Measurements from ENCODE around the gene ZNF667.
A peak's percentile ranks its signal among the peaks of the same experiment; 100 is the strongest.

Gene ZNF667

DNA sequence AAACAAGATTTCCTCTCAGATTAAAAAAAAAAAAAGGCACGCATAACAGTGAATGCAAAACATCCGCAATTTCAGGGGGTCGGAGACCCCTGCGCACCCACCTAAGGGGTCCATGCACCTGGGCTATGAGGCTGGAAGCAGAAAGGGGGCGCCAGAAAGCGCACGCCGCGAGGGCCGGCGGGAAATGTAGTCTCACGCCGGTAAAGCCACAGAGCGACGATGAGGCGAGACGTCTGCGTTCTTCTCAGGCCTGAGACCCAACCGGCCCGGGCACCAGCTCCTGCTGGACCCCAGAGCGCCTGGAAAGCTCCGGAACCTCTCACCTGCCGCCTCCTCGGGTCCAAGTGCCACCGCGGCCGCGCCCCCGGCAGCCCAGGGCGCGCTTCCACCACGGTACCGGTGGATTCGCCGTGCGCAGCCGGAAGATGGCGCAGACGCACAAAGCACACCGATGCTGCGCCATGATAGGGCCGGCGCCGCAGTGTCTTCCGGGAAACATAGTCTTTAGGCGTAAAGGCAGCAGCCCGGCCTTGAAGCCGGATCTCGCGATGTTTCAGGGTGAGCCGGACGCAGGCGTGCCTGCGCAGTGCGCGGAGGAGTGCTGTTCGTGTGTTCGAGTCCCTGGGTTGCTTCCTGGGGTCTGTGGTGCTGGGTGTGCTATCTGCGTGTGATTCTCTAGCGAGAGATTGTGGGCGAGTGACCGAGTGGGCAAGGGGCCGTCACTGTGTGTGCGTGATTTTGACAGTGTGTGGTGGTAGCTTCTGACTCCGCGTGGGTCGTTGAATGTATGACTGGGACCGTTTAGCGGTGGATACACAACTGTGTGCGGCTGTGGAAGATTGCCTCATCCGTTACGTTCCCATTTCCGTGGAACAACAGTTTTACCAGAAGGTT is 83.8 kb downstream of the ZNF667 start, which contains the start of gene ZNF582:
Gene ZNF582 (minus strand): TSS at position 416 of the 894 bp plus-strand sequence. CDS start 1,782 bp downstream, outside the sequence.
- peak; percentile 84 for DNase-seq (ENCODE audit: low read depth)

All from activated T-cell treated with anti-CD3 and anti-CD28 coated beads for 1 hour (primary cell).